Left ventricle myocardium inferior (tissue), 1 donor: ENCODE measurements around the gene PKNOX2. TPM values are rescaled to one million over a fixed set of nuclear protein-coding genes. Genes with fewer than 3 reads are reported as not detected.

Source experiments
- DNase-seq: peaks from one replicate; pipeline ENCODE4 v3.0.0-alpha.2; 2020
- H3K27ac ChIP-seq: fragments of 200-600 bp; replicated peaks from 2 replicates; pipeline ENCODE4 v1.8.0; 2021
- H3K27me3 ChIP-seq: fragments of 200-600 bp; 2 replicates; pipeline ENCODE4 v1.8.0; 2021; ENCODE audit warnings: low read depth
- H3K36me3 ChIP-seq: fragments of 200-600 bp; 2 replicates; pipeline ENCODE4 v1.8.0; 2021
- H3K4me1 ChIP-seq: fragments of 200-600 bp; 2 replicates; pipeline ENCODE4 v1.8.0; 2021
- H3K4me3 ChIP-seq: fragments of 200-600 bp; 2 replicates; pipeline ENCODE4 v1.8.0; 2021; ENCODE audit warnings: mild to moderate bottlenecking, moderate library complexity
- H3K9me3 ChIP-seq: fragments of 200-600 bp; replicated peaks from 2 replicates; pipeline ENCODE4 v1.8.0; 2021
- intact Hi-C: fragments of 100-400 bp; cut with micrococcal nuclease; formaldehyde crosslinking; loops from one replicate; pipeline ENCODE4 v1.11.0; 2022
- total RNA-seq: library from RNA; stranded (reverse); fragmentation: NEBNext Ultra II Directional; extraction: Animal tissue kit (Norgen Biotek cat#: 25700); gene quantifications from one replicate; pipeline ENCODE4 v1.2.1, GENCODE V29; 2021
- TF ChIP-seq, protein P1 (sequence below): fragments of 200-600 bp; IDR thresholded peaks from 2 replicates; pipeline ENCODE4 v1.8.0; 2021; ENCODE audit warnings: antibody characterized with exemption, mild to moderate bottlenecking, borderline replicate concordance
- donor health status: DM: no; HTN: yes; CAD: no; lungs with severe emphysema.

The PKNOX2 gene
- total RNA-seq, 1 donor from 2014 or later: 6.2 TPM

DNA sequence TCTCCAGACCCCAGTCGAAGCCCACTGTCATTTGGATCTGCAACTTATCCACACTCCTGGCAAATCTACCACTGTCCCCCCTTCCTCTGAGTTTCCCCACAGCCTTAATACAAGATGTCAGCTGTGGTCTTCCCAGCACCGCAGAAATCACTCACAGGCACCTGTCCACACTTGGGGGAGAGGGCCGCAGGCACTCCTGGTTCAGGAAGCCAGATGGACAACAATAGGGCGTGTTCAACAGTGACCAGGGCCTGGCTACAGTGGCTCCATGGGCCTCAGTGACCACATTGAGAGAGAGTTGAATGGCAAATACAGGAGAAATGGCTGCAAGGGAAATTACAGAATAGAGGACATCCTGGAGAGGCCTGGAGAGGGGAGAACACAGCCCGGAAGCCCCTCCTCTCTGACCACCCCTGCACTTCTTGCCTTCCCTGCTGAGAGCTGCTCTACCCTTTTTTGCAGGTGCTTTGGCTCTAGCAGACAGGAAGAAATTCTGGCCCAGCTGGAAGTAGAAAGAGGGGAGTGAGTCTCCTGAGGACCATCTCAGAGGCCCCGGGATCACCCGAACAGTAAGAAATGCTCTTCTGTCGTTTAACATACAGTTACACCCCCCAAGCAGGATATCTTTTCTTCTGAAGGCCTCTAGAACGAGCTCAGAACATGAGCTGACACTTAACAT lies 166.9 kb downstream of the PKNOX2 start:
- intact Hi-C loops: no loop called here
- no peak for DNase-seq
- no peak overlapping the region for H3K4me3 ChIP-seq
- no peaks in the 10 kb centered on the region for H3K9me3 ChIP-seq
- H3K36me3 ChIP-seq: no peaks in the 10 kb centered on the region
- no peaks in the 10 kb centered on the region for H3K27me3 ChIP-seq
- TF ChIP-seq, protein P1, sequence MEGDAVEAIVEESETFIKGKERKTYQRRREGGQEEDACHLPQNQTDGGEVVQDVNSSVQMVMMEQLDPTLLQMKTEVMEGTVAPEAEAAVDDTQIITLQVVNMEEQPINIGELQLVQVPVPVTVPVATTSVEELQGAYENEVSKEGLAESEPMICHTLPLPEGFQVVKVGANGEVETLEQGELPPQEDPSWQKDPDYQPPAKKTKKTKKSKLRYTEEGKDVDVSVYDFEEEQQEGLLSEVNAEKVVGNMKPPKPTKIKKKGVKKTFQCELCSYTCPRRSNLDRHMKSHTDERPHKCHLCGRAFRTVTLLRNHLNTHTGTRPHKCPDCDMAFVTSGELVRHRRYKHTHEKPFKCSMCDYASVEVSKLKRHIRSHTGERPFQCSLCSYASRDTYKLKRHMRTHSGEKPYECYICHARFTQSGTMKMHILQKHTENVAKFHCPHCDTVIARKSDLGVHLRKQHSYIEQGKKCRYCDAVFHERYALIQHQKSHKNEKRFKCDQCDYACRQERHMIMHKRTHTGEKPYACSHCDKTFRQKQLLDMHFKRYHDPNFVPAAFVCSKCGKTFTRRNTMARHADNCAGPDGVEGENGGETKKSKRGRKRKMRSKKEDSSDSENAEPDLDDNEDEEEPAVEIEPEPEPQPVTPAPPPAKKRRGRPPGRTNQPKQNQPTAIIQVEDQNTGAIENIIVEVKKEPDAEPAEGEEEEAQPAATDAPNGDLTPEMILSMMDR: no peak
- no peak overlapping the region for H3K27ac ChIP-seq
- no peaks in the 10 kb centered on the region for H3K4me1 ChIP-seq

DNA sequence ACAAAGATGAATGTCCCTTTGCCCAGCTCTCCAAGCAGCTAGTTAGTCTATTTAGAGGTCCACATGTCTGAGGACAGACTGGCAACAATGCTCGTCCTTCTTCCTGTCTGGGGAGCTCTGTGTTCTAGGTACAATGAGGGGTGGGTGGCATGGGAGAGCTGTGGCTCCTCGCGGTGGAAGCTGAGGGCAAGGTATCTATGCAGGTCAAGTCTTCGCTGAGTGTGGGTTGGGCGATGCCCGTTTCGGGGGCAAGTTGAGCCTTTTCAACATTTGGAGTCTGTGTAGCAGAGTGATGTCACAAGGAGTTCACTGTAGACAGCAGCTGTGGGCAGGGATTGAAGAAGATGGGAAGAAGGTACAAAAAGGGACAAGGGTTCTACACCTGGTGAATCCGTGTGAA lies 168.3 kb downstream of the PKNOX2 start:
- no peaks in the 10 kb centered on the region for H3K27me3 ChIP-seq
- no peak for DNase-seq
- TF ChIP-seq, protein P1: no peak
- H3K4me3 ChIP-seq: no peak overlapping the region
- H3K4me1 ChIP-seq: peaks cover 6% of the 10 kb centered on the region
- no peak overlapping the region for H3K27ac ChIP-seq
- H3K9me3 ChIP-seq: no peaks in the 10 kb centered on the region
- intact Hi-C loops: no loop called here
- H3K36me3 ChIP-seq: no peaks in the 10 kb centered on the region

DNA sequence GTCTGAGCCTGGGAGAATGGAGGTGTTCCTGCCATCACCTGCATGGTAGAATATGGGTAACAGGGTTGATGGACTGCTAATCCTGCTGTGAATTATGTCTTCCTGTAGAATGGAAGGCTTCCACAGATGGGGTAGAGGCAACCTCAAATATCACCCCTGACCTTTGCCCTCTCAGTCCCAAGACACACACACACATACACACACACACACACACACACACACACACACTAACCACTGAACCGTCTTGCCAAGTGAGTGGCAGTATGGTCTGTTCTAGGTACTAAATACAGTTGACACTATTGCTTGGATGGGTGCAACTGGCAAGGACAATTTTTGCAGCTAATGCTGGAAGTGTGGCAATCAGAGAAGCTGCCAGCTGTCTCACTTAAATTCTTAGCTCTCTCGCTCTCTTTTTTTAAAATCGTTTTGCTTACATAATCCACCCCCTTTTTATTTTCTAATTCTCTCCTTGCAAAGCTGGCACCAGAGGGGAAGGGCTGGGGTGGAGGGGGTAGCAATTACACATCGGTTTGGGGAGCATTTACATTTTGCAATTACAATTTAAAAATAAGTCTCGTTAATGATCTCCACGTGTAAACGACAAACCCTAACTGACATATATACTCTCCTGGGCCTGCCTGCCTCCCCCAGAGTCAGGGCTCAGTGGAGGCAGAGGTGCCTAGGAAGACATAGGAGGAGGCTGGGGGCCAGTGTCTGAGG lies 169.0 kb downstream of the PKNOX2 start:
- Histone ChIP-seq H3K27ac (no peak overlapping the region), H3K4me3 (no peak overlapping the region), H3K4me1 (peaks cover 13% of the 10 kb centered on the region), H3K9me3 (no peaks in the 10 kb centered on the region), H3K27me3 (no peaks in the 10 kb centered on the region), H3K36me3 (no peaks in the 10 kb centered on the region)
- intact Hi-C loops: no loop called here
- TF ChIP-seq, protein P1: no peak
- no peak for DNase-seq

DNA sequence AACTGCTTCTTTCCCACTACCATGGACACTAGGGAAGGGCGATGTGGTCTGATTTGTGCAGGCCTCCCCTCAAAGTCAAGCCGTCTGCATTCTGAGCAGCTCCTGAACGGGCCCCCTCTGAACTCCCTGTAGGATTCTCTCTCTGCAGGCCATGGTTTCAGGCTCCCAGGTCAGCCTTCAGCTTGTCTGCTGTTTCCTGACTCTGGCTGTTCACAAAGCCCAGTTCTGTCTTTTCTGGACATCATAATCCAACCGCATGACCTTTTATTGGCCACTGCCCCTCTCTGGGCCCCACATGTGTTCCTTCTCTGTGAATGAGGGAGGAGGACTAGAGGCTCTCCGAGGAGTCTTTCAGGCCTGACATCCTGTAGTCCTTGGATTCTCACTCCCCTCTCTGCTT lies 170.6 kb downstream of the PKNOX2 start:
- Histone ChIP-seq H3K4me3 (no peak overlapping the region), H3K4me1 (peaks cover 13% of the 10 kb centered on the region), H3K27me3 (no peaks in the 10 kb centered on the region), H3K9me3 (no peaks in the 10 kb centered on the region), H3K36me3 (no peaks in the 10 kb centered on the region), H3K27ac (no peak overlapping the region)
- intact Hi-C loops: no loop called here
- TF ChIP-seq, protein P1: no peak
- no peak for DNase-seq

DNA sequence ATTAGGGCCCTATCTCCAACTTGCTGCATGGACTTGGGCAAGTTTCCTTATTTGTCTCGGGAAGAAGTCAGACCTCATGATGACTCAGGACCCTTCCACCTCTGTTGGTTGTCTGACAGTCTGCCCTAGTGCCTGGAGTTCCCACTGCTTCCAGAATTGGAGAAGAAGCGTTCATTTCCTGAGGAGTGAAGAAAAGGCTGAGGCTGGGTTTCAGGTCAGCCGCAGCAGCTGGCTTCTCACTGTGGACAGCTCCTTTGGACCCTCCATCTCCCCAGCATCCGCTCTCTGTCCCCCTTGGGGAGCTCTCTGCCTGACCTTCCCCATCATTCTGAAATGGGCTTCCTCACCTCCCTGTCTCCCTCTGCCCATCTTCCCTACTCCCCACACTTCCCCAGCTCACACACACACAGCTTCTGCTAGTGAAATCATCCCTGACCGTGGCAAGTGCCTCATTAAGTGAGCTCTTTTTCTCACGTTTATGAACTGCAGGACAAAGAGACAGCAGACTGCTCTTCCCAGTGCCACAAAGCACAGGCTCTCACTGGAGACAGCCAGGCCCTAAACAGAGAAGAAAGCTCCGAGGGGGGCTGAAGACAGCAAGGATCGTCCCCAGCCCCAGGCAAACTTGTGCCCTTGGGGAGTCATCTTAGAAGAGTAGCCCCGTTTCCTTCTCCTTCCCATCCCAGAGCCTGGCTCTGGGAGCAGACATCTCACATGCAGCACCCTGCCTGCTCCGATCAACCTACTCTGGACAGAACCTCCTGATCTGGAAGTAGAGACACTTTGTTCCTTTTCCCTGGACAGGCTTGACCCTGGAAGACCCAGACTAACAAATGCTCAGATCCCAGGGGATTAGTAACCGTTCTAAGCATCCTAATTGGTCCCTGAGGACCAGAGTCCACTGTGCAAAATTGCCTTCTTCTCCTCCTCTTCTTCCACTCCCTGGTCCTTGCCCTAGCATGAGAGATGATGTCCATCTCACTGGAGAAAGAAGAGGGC lies 173.6 kb downstream of the PKNOX2 start:
- H3K9me3 ChIP-seq: no peaks in the 10 kb centered on the region
- H3K36me3 ChIP-seq: no peaks in the 10 kb centered on the region
- H3K27me3 ChIP-seq: no peaks in the 10 kb centered on the region
- intact Hi-C loops: no loop called here
- H3K4me1 ChIP-seq: peaks cover 13% of the 10 kb centered on the region
- TF ChIP-seq, protein P1: no peak
- no peak overlapping the region for H3K4me3 ChIP-seq
- no peak for DNase-seq
- H3K27ac ChIP-seq: peak overlapping the region; percentile 83
